ENCODE measurements around the gene SIGMAR1.

SIGMAR1 gene

GRCh38 chr9:34684816-34685215, 47.2 kb upstream of the SIGMAR1 start:
- no peak overlapping the region for H2AK5ac ChIP-seq (ENCODE audit: low read length)

GRCh38 chr9:34684145-34684544, 46.6 kb upstream of the SIGMAR1 start:
- Histone ChIP-seq H3K79me1 (ENCODE audit: low read length) (no peaks in the 10 kb centered on the region), H2BK120ac (ENCODE audit: insufficient read depth, low read length, poor library complexity) (no peak overlapping the region), H3K14ac (ENCODE audit: low read length) (no peak overlapping the region), H4K91ac (ENCODE audit: low read depth, low read length) (no peak overlapping the region), H3K27ac (ENCODE audit: low read depth, low read length) (no peak overlapping the region), H2AK5ac (ENCODE audit: low read length) (no peak overlapping the region), H3K9me3 (ENCODE audit: insufficient read depth, low read depth, low read length) (no peaks in the 10 kb centered on the region), H4K8ac (ENCODE audit: low read depth, low read length) (no peak overlapping the region), H3K36me3 (ENCODE audit: control insufficient read depth in 1 of 2, insufficient read depth in 2 of 2, low read length in 2 of 2) (no peaks in the 10 kb centered on the region), H4K12ac (ENCODE audit: low read depth, low read length) (no peak overlapping the region), H2BK5ac (ENCODE audit: low read depth, low read length, poor library complexity) (no peak overlapping the region), H2BK12ac (ENCODE audit: low read length) (no peak overlapping the region), H3K23ac (ENCODE audit: low read length) (no peak overlapping the region), H3K18ac (ENCODE audit: low read length) (no peak overlapping the region), H3K9ac (ENCODE audit: low read length) (no peak overlapping the region), H3K4me1 (ENCODE audit: control insufficient read depth in 1 of 2, insufficient read depth in 2 of 2, low read length in 2 of 2) (peaks cover 2 to 4% of the 10 kb centered on the region in 2 experiments), H3K4ac (ENCODE audit: low read depth, low read length) (no peak overlapping the region), H3K4me2 (ENCODE audit: low read length) (no peak overlapping the region), H3K27me3 (ENCODE audit: insufficient read depth, low read length) (no peaks in the 10 kb centered on the region), H2AFZ (ENCODE audit: insufficient read depth, low read length, poor library complexity) (no peak overlapping the region), H3K79me2 (ENCODE audit: control insufficient read depth, insufficient read depth, low read length, poor library complexity) (no peaks in the 10 kb centered on the region), H3K4me3 (ENCODE audit: low read depth, low read length) (no peak overlapping the region)
- WGBS (ENCODE audit: extremely low coverage, insufficient coverage, insufficient read length): no CpG with 5 or more reads among the region's 4 CpGs
- DNase-seq: no peak

More at GRCh38 chr9:34684816-34685215, 47.2 kb upstream of the SIGMAR1 start:
- Histone ChIP-seq H3K27ac (ENCODE audit: low read depth, low read length) (no peak overlapping the region), H3K79me2 (ENCODE audit: control insufficient read depth, insufficient read depth, low read length, poor library complexity) (no peaks in the 10 kb centered on the region), H3K23ac (ENCODE audit: low read length) (no peak overlapping the region), H3K18ac (ENCODE audit: low read length) (no peak overlapping the region), H3K79me1 (ENCODE audit: low read length) (no peaks in the 10 kb centered on the region), H3K4ac (ENCODE audit: low read depth, low read length) (no peak overlapping the region), H3K36me3 (ENCODE audit: control insufficient read depth in 1 of 2, insufficient read depth in 2 of 2, low read length in 2 of 2) (no peaks in the 10 kb centered on the region), H4K8ac (ENCODE audit: low read depth, low read length) (no peak overlapping the region), H3K9ac (ENCODE audit: low read length) (no peak overlapping the region), H2AFZ (ENCODE audit: insufficient read depth, low read length, poor library complexity) (no peak overlapping the region), H3K9me3 (ENCODE audit: insufficient read depth, low read depth, low read length) (no peaks in the 10 kb centered on the region), H3K14ac (ENCODE audit: low read length) (no peak overlapping the region), H2BK12ac (ENCODE audit: low read length) (no peak overlapping the region), H4K91ac (ENCODE audit: low read depth, low read length) (no peak overlapping the region), H3K4me1 (ENCODE audit: control insufficient read depth in 1 of 2, insufficient read depth in 2 of 2, low read length in 2 of 2) (peaks cover 2 to 4% of the 10 kb centered on the region in 2 experiments), H3K4me3 (ENCODE audit: low read depth, low read length) (no peak overlapping the region), H3K4me2 (ENCODE audit: low read length) (no peak overlapping the region), H3K27me3 (ENCODE audit: insufficient read depth, low read length) (no peaks in the 10 kb centered on the region), H2BK120ac (ENCODE audit: insufficient read depth, low read length, poor library complexity) (no peak overlapping the region), H4K12ac (ENCODE audit: low read depth, low read length) (no peak overlapping the region), H2BK5ac (ENCODE audit: low read depth, low read length, poor library complexity) (no peak overlapping the region)
- DNase-seq: no peak
- WGBS (ENCODE audit: extremely low coverage, insufficient coverage, insufficient read length): no CpG with 5 or more reads among the region's 4 CpGs

- H3K79me2 ChIP-seq (ENCODE audit: control insufficient read depth, insufficient read depth, low read length, poor library complexity): no peaks in the 10 kb centered on the region
- no peak overlapping the region for H2AFZ ChIP-seq (ENCODE audit: insufficient read depth, low read length, poor library complexity)
- H3K36me3 ChIP-seq (ENCODE audit: control insufficient read depth in 1 of 2, insufficient read depth in 2 of 2, low read length in 2 of 2): no peaks in the 10 kb centered on the region
- no peak overlapping the region for H3K14ac ChIP-seq (ENCODE audit: low read length)
- H2BK5ac ChIP-seq (ENCODE audit: low read depth, low read length, poor library complexity): no peak overlapping the region
- peaks cover 4 to 5% of the 10 kb centered on the region in 2 experiments for H3K4me1 ChIP-seq (ENCODE audit: control insufficient read depth in 1 of 2, insufficient read depth in 2 of 2, low read length in 2 of 2)
- no peak overlapping the region for H4K12ac ChIP-seq (ENCODE audit: low read depth, low read length)
- H3K9ac ChIP-seq (ENCODE audit: low read length): no peak overlapping the region
- no peak overlapping the region for H2BK12ac ChIP-seq (ENCODE audit: low read length)
- no peak overlapping the region for H3K4ac ChIP-seq (ENCODE audit: low read depth, low read length)
- H3K4me2 ChIP-seq (ENCODE audit: low read length): no peak overlapping the region
- no peaks in the 10 kb centered on the region for H3K79me1 ChIP-seq (ENCODE audit: low read length)
- H3K18ac ChIP-seq (ENCODE audit: low read length): no peak overlapping the region
- no peaks in the 10 kb centered on the region for H3K27me3 ChIP-seq (ENCODE audit: insufficient read depth, low read length)
- H3K4me3 ChIP-seq (ENCODE audit: low read depth, low read length): no peak overlapping the region
- H3K27ac ChIP-seq (ENCODE audit: low read depth, low read length): no peak overlapping the region
- DNase-seq: no peak
- H4K8ac ChIP-seq (ENCODE audit: low read depth, low read length): no peak overlapping the region
- H3K23ac ChIP-seq (ENCODE audit: low read length): no peak overlapping the region
- no peaks in the 10 kb centered on the region for H3K9me3 ChIP-seq (ENCODE audit: insufficient read depth, low read depth, low read length)
- WGBS (ENCODE audit: extremely low coverage, insufficient coverage, insufficient read length): no CpG with 5 or more reads among the region's 2 CpGs
- no peak overlapping the region for H4K91ac ChIP-seq (ENCODE audit: low read depth, low read length)
- H2AK5ac ChIP-seq (ENCODE audit: low read length): no peak overlapping the region
- no peak overlapping the region for H2BK120ac ChIP-seq (ENCODE audit: insufficient read depth, low read length, poor library complexity)
Observed at GRCh38 chr9:34675869-34676268, 38.3 kb upstream of the SIGMAR1 start.

GRCh38 chr9:34675048-34675714, 37.6 kb upstream of the SIGMAR1 start:
- no peak overlapping the region for H2AK5ac ChIP-seq (ENCODE audit: low read length)
- no peak overlapping the region for H3K4ac ChIP-seq (ENCODE audit: low read depth, low read length)
- H3K4me2 ChIP-seq (ENCODE audit: low read length): no peak overlapping the region
- no peak overlapping the region for H4K8ac ChIP-seq (ENCODE audit: low read depth, low read length)
- no peak overlapping the region for H3K27ac ChIP-seq (ENCODE audit: low read depth, low read length)
- no peak overlapping the region for H3K9ac ChIP-seq (ENCODE audit: low read length)
- no peak overlapping the region for H2BK5ac ChIP-seq (ENCODE audit: low read depth, low read length, poor library complexity)
- no peak overlapping the region for H3K4me3 ChIP-seq (ENCODE audit: low read depth, low read length)
- H3K27me3 ChIP-seq (ENCODE audit: insufficient read depth, low read length): no peaks in the 10 kb centered on the region
- H3K14ac ChIP-seq (ENCODE audit: low read length): no peak overlapping the region
- H3K4me1 ChIP-seq (ENCODE audit: control insufficient read depth in 1 of 2, insufficient read depth in 2 of 2, low read length in 2 of 2): peaks cover 9% of the 10 kb centered on the region in 2 experiments
- H4K12ac ChIP-seq (ENCODE audit: low read depth, low read length): no peak overlapping the region
- no CpG with 5 or more reads among the region's 10 CpGs for whole genome bisulfite sequencing (ENCODE audit: extremely low coverage, insufficient coverage, insufficient read length)
- no peak overlapping the region for H2AFZ ChIP-seq (ENCODE audit: insufficient read depth, low read length, poor library complexity)
- no peak overlapping the region for H3K23ac ChIP-seq (ENCODE audit: low read length)
- H3K18ac ChIP-seq (ENCODE audit: low read length): no peak overlapping the region
- DNase-seq: peak; percentile 64 to 79
- H2BK12ac ChIP-seq (ENCODE audit: low read length): no peak overlapping the region
- no peaks in the 10 kb centered on the region for H3K9me3 ChIP-seq (ENCODE audit: insufficient read depth, low read depth, low read length)
- H3K79me1 ChIP-seq (ENCODE audit: low read length): no peaks in the 10 kb centered on the region
- no peaks in the 10 kb centered on the region for H3K79me2 ChIP-seq (ENCODE audit: control insufficient read depth, insufficient read depth, low read length, poor library complexity)
- H2BK120ac ChIP-seq (ENCODE audit: insufficient read depth, low read length, poor library complexity): no peak overlapping the region
- no peaks in the 10 kb centered on the region for H3K36me3 ChIP-seq (ENCODE audit: control insufficient read depth in 1 of 2, insufficient read depth in 2 of 2, low read length in 2 of 2)
- no peak overlapping the region for H4K91ac ChIP-seq (ENCODE audit: low read depth, low read length)

Data from trophoblast cell (in vitro differentiated cells and primary cell).